Measurements from ENCODE around the gene SCN1A. TPM values are rescaled to one million over a fixed set of nuclear protein-coding genes. Genes with fewer than 3 reads are reported as not detected.

Gene SCN1A
- total and polyA plus RNA-seq, 2 of the 8 experiments (the other 6 are each of a cell fraction or from before 2014, with no cell fraction given) = 0.18 to 1.9 TPM

- Histone ChIP-seq H2BK5ac (ENCODE audit: low read depth, low read length) (no peak overlapping the region), H3K79me2 (ENCODE audit: control insufficient read depth in 1 of 2, insufficient read depth in 2 of 2, low read length in 2 of 2) (no peaks in the 10 kb centered on the region), H3K4me1 (replicated peaks in 1 of 4; ENCODE audit: control insufficient read depth in 3 of 4, insufficient read depth in 4 of 4, low read length in 3 of 4) (no peaks in the 10 kb centered on the region), H3K56ac (replicated peaks; ENCODE audit: insufficient read length, low read depth, low read length) (no peak overlapping the region), H3K23me2 (ENCODE audit: low read depth, low read length) (no peaks in the 10 kb centered on the region), H2BK120ac (replicated peaks; ENCODE audit: low read depth, low read length) (no peak overlapping the region), H3K4me2 (ENCODE audit: insufficient read depth in 1 of 2, low read depth in 2 of 2, low read length in 2 of 2) (no peak overlapping the region), H3K14ac (ENCODE audit: insufficient read length) (no peak overlapping the region), H2BK15ac (ENCODE audit: low read length) (no peak overlapping the region), H3K18ac (ENCODE audit: extremely low read depth, low read length) (no peak overlapping the region), H3K79me1 (ENCODE audit: low read depth, low read length) (no peaks in the 10 kb centered on the region), H4K91ac (replicated peaks; ENCODE audit: insufficient read length, low read length) (no peak overlapping the region), H2AK5ac (ENCODE audit: low read depth, low read length) (no peak overlapping the region), H3K9ac (replicated peaks in 1 of 4; ENCODE audit: extremely low read depth in 1 of 4, low read depth in 3 of 4, low read length in 3 of 4) (no peak overlapping the region), H3K36me3 (ENCODE audit: control insufficient read depth in 2 of 4, insufficient read depth in 4 of 4, low read length in 3 of 4) (no peaks in the 10 kb centered on the region), H2BK20ac (ENCODE audit: low read length) (no peak overlapping the region), H3K9me3 (ENCODE audit: insufficient read depth in 2 of 2, low read depth in 1 of 2, low read length in 1 of 2) (no peaks in the 10 kb centered on the region), H4K20me1 (replicated peaks in 1 of 2; ENCODE audit: control insufficient read depth in 1 of 2, insufficient read depth in 2 of 2, low read length in 2 of 2) (no peaks in the 10 kb centered on the region), H3K4ac (replicated peaks; ENCODE audit: insufficient read length, low read depth, low read length) (no peak overlapping the region), H4K5ac (ENCODE audit: insufficient read length, low read depth, low read length) (no peak overlapping the region), H2AFZ (ENCODE audit: low read length) (no peak overlapping the region), H3K27ac (ENCODE audit: low read depth, low read length) (no peak overlapping the region), H3K23ac (ENCODE audit: insufficient read length) (no peak overlapping the region), H2BK12ac (ENCODE audit: low read depth, low read length) (no peak overlapping the region), H3K27me3 (replicated peaks in 1 of 4; ENCODE audit: control insufficient read depth in 3 of 4, extremely low read depth in 1 of 4, insufficient read depth in 3 of 4, low read length in 3 of 4) (no peaks in the 10 kb centered on the region), H3K4me3 (ENCODE audit: extremely low read depth in 1 of 4, insufficient read depth in 2 of 4, low read depth in 3 of 4, low read length in 4 of 4) (no peak overlapping the region), H4K8ac (ENCODE audit: extremely low read depth, insufficient read depth, low read length) (no peak overlapping the region)
- WGBS, 2 experiments (ENCODE audit: extremely low coverage in 1 of 2, insufficient coverage in 1 of 2, insufficient read length in 1 of 2, insufficient replicate concordance in 2 of 2, low coverage in 1 of 2, low lambda C conversion rate in 2 of 2, missing lambda C conversion rate in 1 of 2) = 90% methylated on average over 2 of the region's 2 CpGs; no CpG with 5 or more reads in 1 of the 2 experiments
- FAIRE-seq (no peak), DNase-seq (ENCODE audit: low read depth in 1 of 2, low spot score in 2 of 2) (no peak)
- ChIA-PET POLR2A (ENCODE audit: partially characterized antibody) (no interaction called here), CTCF (ENCODE audit: partially characterized antibody) (interaction anchor here (1.0 to 1.6 kb wide), 2 partner anchors 45 to 284 kb away, joined by 3 to 5 read pairs; no protein-coding TSS in a partner anchor)
- TF ChIP-seq SIRT6 (IDR thresholded peaks at IDR 0.05; ENCODE audit: low read length) (no peak), SP1 (IDR thresholded peaks at IDR 0.05; ENCODE audit: low read depth, low read length) (no peak), POLR2AphosphoS5 (IDR thresholded peaks at IDR 0.05; ENCODE audit: low read depth, low read length) (no peak), BACH1 (IDR thresholded peaks at IDR 0.05; ENCODE audit: low read length) (no peak)
Measured at GRCh38 chr2:166135849-166136258, 8.0 kb upstream of the SCN1A start.
